Neural cell (in vitro differentiated cells): ENCODE measurements around the gene ABHD12B. TPM values are rescaled to one million over a fixed set of nuclear protein-coding genes. Genes with fewer than 3 reads are reported as not detected.

Experiments used
- H2AFZ ChIP-seq: fragments of 200-600, 300-800 bp; sonication (generic), shearing (Covaris generic); 2 replicates; pipeline ENCODE4 v1.6.0; 2014; ENCODE audit warnings: low read depth, mild to moderate bottlenecking, antibody characterized with exemption, low read length, moderate library complexity
- H3F3A ChIP-seq: fragments of 200-600 bp; shearing (Covaris generic); 2 replicates; pipeline ENCODE4 v1.6.1; 2016; ENCODE audit warnings: mild to moderate bottlenecking, moderate library complexity, mixed read lengths, antibody characterized with exemption, low read length; ENCODE audit not compliant: insufficient read depth, poor library complexity, severe bottlenecking
- H3K27ac ChIP-seq: fragments of 200-600, 300-800 bp; sonication (generic), shearing (Covaris generic); 2 replicates; pipeline ENCODE4 v1.5.1; 2014; ENCODE audit warnings: mild to moderate bottlenecking, low read length, moderate library complexity
- H3K27me3 ChIP-seq: fragments of 300-800, 200-600 bp; sonication (generic), shearing (Covaris generic); 2 replicates; pipeline ENCODE4 v1.6.0; 2014; ENCODE audit warnings: mild to moderate bottlenecking, low read depth, low read length, moderate library complexity; ENCODE audit not compliant: insufficient read depth
- H3K36me3 ChIP-seq: fragments of 300-800, 200-600 bp; sonication (generic), shearing (Covaris generic); 2 replicates; pipeline ENCODE4 v1.5.1; 2014; ENCODE audit warnings: mild to moderate bottlenecking, antibody characterized with exemption, low read length, moderate library complexity; ENCODE audit not compliant: insufficient read depth
- H3K4me2 ChIP-seq: fragments of 300-800, 200-600 bp; sonication (generic), shearing (Covaris generic); 2 replicates; pipeline ENCODE4 v1.6.0; 2014; ENCODE audit warnings: mild to moderate bottlenecking, low read length
- H3K4me3 ChIP-seq: fragments of 300-800, 200-600 bp; sonication (generic), shearing (Covaris generic); 2 replicates; pipeline ENCODE4 v1.5.1; 2014; ENCODE audit warnings: mild to moderate bottlenecking, low read length, moderate library complexity
- H3K79me2 ChIP-seq: fragments of 200-600 bp; shearing (Covaris generic); replicated peaks from 2 replicates; pipeline ENCODE4 v1.6.0; 2014; ENCODE audit warnings: mild to moderate bottlenecking, low read length, moderate library complexity; ENCODE audit not compliant: insufficient read depth
- H3K9ac ChIP-seq: fragments of 300-800, 200-600 bp; sonication (generic), shearing (Covaris generic); 2 replicates; pipeline ENCODE4 v1.6.1; 2016; ENCODE audit warnings: mild to moderate bottlenecking, low read length, mixed read lengths
- H3K9me2 ChIP-seq: fragments of 200-600 bp; shearing (Covaris generic); 2 replicates; pipeline ENCODE4 v1.6.1; 2016; ENCODE audit warnings: mild to moderate bottlenecking, low read length, mixed read lengths; ENCODE audit not compliant: insufficient read depth
- H3K9me3 ChIP-seq: fragments of 200-600, 300-800 bp; sonication (generic), shearing (Covaris generic); 2 replicates; pipeline ENCODE4 v1.6.1; 2016; ENCODE audit warnings: mild to moderate bottlenecking, mixed run types, low read length, moderate library complexity, mixed read lengths
- H4K20me1 ChIP-seq: fragments of 200-600 bp; shearing (Covaris generic); 2 replicates; pipeline ENCODE4 v1.6.1; 2016; ENCODE audit warnings: mild to moderate bottlenecking, mixed run types; ENCODE audit not compliant: insufficient read depth
- EP300 ChIP-seq: fragments of 450-650 bp; conservative IDR thresholded peaks from 2 replicates; pipeline ENCODE4 v1.6.1; 2014; ENCODE audit warnings: antibody characterized with exemption, mild to moderate bottlenecking, moderate library complexity; ENCODE audit not compliant: poor library complexity, severe bottlenecking
- EZH2 ChIP-seq: fragments of 200-600, 300-800 bp; shearing (Covaris generic), sonication (generic); IDR thresholded peaks from 2 replicates; pipeline ENCODE4 v1.6.1; 2014; ENCODE audit warnings: antibody characterized with exemption, low read length, borderline replicate concordance, mild to moderate bottlenecking; ENCODE audit not compliant: insufficient read depth, poor library complexity, severe bottlenecking
- MXI1 ChIP-seq: fragments of 450-650 bp; conservative IDR thresholded peaks from 2 replicates; pipeline ENCODE4 v1.6.1; 2014; ENCODE audit warnings: antibody characterized with exemption, mild to moderate bottlenecking; ENCODE audit not compliant: poor library complexity, severe bottlenecking
- POLR2AphosphoS5 ChIP-seq: IDR thresholded peaks from 2 replicates; pipeline ENCODE4 v1.6.1; 2012
- RAD21 ChIP-seq: fragments of 450-650 bp; conservative IDR thresholded peaks from 2 replicates; pipeline ENCODE4 v1.6.1; 2014; ENCODE audit warnings: antibody characterized with exemption, mild to moderate bottlenecking, moderate library complexity
- SMC3 ChIP-seq: fragments of 450-650 bp; conservative IDR thresholded peaks from 2 replicates; pipeline ENCODE4 v1.6.1; 2014; ENCODE audit warnings: antibody characterized with exemption, mild to moderate bottlenecking, moderate library complexity; ENCODE audit not compliant: poor library complexity
- TAF1 ChIP-seq: IDR thresholded peaks from 2 replicates; pipeline ENCODE4 v1.6.1; 2012; ENCODE audit warnings: low read depth
- polyA plus RNA-seq: library from polyadenylated mRNA; depleted of rRNA; stranded (reverse); fragments of >200 nt; gene quantifications from 2 replicates; pipeline ENCODE4 v1.2.3, GENCODE V29; 2014
- TF ChIP-seq, protein P1 (sequence below): IDR thresholded peaks from 2 replicates; pipeline ENCODE4 v1.6.1; 2012; ENCODE audit warnings: borderline replicate concordance
- TF ChIP-seq, protein P2 (sequence below): fragments of 450-650 bp; IDR thresholded peaks from 2 replicates; pipeline ENCODE4 v1.5.1; 2014; ENCODE audit warnings: antibody characterized with exemption, mild to moderate bottlenecking, moderate library complexity; ENCODE audit not compliant: poor library complexity, severe bottlenecking

Gene ABHD12B
- polyA plus RNA-seq, 1 donor from 2014 or later, result not detected

DNA sequence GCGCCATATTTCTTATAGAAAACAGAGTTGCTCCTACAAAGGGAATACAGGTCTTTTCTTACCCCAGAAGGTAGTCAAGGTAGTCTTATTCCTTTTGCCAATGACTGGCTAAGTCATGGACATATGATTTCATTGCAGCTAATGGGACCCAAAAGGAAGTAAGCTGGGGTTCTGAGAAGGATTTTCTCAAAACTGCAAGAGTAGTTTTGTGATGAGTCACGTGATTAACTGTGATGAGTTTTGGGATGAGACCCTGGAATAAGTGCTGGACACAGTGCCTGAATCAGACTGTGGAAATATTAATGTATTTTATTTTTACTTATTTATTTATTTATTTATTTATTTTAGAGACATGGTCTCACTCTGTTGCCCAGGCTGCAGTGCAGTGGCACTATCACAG lies 27.5 kb upstream of the ABHD12B start:
- Histone ChIP-seq H3K9ac (no peak overlapping the region), H3K4me3 (no peak overlapping the region), H3K9me3 (no peaks in the 10 kb centered on the region), H3K36me3 (no peaks in the 10 kb centered on the region), H3K79me2 (no peaks in the 10 kb centered on the region), H3K9me2 (no peaks in the 10 kb centered on the region), H2AFZ (no peak overlapping the region), H3F3A (no peaks in the 10 kb centered on the region), H4K20me1 (no peaks in the 10 kb centered on the region), H3K4me2 (no peak overlapping the region), H3K27ac (no peak overlapping the region), H3K27me3 (no peaks in the 10 kb centered on the region)
- TF ChIP-seq POLR2AphosphoS5 (no peak), RAD21 (no peak), EP300 (no peak), TAF1 (no peak), SMC3 (no peak), EZH2 (no peak)
- TF ChIP-seq, protein P1, sequence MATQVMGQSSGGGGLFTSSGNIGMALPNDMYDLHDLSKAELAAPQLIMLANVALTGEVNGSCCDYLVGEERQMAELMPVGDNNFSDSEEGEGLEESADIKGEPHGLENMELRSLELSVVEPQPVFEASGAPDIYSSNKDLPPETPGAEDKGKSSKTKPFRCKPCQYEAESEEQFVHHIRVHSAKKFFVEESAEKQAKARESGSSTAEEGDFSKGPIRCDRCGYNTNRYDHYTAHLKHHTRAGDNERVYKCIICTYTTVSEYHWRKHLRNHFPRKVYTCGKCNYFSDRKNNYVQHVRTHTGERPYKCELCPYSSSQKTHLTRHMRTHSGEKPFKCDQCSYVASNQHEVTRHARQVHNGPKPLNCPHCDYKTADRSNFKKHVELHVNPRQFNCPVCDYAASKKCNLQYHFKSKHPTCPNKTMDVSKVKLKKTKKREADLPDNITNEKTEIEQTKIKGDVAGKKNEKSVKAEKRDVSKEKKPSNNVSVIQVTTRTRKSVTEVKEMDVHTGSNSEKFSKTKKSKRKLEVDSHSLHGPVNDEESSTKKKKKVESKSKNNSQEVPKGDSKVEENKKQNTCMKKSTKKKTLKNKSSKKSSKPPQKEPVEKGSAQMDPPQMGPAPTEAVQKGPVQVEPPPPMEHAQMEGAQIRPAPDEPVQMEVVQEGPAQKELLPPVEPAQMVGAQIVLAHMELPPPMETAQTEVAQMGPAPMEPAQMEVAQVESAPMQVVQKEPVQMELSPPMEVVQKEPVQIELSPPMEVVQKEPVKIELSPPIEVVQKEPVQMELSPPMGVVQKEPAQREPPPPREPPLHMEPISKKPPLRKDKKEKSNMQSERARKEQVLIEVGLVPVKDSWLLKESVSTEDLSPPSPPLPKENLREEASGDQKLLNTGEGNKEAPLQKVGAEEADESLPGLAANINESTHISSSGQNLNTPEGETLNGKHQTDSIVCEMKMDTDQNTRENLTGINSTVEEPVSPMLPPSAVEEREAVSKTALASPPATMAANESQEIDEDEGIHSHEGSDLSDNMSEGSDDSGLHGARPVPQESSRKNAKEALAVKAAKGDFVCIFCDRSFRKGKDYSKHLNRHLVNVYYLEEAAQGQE, result no peak

DNA sequence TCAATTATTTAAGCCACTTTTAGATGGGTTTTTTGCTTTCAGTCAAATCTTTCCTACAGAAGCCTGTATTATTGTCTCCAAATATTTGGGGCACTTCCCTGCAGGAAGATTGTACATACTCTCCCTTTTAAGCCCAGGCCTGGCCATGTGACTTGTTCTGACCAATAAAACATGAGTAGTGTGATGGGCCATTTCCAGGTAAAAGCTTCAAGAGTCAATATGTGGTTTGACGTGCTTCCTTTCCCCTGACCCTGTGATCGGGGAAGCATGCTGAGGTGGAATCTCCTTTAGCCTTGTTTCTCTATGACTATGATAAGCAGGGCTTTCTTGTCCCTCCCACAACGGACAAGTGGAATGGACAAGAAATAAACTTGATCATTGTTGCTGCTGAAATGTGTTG lies 26.7 kb upstream of the ABHD12B start:
- Histone ChIP-seq H2AFZ (no peak overlapping the region), H3K36me3 (no peaks in the 10 kb centered on the region), H3K9ac (no peak overlapping the region), H3F3A (no peaks in the 10 kb centered on the region), H3K9me2 (no peaks in the 10 kb centered on the region), H3K27me3 (no peaks in the 10 kb centered on the region), H4K20me1 (no peaks in the 10 kb centered on the region), H3K4me3 (no peak overlapping the region), H3K27ac (no peak overlapping the region), H3K4me2 (no peak overlapping the region), H3K9me3 (no peaks in the 10 kb centered on the region), H3K79me2 (no peaks in the 10 kb centered on the region)
- TF ChIP-seq SMC3 (no peak), RAD21 (no peak), POLR2AphosphoS5 (no peak), TAF1 (no peak), EZH2 (no peak), EP300 (no peak), MXI1 (no peak)
- TF ChIP-seq, protein P1, result no peak
- TF ChIP-seq, protein P2, sequence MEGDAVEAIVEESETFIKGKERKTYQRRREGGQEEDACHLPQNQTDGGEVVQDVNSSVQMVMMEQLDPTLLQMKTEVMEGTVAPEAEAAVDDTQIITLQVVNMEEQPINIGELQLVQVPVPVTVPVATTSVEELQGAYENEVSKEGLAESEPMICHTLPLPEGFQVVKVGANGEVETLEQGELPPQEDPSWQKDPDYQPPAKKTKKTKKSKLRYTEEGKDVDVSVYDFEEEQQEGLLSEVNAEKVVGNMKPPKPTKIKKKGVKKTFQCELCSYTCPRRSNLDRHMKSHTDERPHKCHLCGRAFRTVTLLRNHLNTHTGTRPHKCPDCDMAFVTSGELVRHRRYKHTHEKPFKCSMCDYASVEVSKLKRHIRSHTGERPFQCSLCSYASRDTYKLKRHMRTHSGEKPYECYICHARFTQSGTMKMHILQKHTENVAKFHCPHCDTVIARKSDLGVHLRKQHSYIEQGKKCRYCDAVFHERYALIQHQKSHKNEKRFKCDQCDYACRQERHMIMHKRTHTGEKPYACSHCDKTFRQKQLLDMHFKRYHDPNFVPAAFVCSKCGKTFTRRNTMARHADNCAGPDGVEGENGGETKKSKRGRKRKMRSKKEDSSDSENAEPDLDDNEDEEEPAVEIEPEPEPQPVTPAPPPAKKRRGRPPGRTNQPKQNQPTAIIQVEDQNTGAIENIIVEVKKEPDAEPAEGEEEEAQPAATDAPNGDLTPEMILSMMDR, result no peak
